GM18499 (cell line): Measurements from ENCODE around the gene RAB3B.

Experiments used
- ATAC-seq: cut with Tn5 transposase; IDR thresholded peaks from one replicate; pipeline ENCODE4 v1.9.1; 2021; ENCODE audit warnings: moderate number of reproducible peaks; ENCODE audit not compliant: insufficient read depth, unreplicated experiment

The RAB3B gene

DNA sequence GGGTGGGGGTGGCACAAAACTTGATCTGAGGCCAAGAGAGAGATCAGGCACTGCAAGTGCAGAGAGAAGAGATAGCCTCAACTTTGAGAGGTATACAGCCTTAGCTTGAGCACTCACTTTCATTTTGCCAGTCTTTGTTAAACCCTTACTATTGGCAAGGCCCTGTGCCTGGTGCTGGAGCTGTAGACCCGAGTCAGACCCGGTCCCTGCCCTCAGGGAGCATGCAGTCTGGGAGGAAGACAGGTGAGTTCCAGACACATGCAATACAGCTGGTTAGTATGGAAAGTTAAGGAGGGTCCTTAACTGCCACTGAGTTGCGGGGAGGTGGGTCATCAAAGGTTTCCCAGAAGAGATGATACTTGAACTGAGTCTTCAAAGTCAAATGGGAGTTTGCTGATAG is 31.7 kb downstream of the RAB3B start:
- ATAC-seq, result no peak

DNA sequence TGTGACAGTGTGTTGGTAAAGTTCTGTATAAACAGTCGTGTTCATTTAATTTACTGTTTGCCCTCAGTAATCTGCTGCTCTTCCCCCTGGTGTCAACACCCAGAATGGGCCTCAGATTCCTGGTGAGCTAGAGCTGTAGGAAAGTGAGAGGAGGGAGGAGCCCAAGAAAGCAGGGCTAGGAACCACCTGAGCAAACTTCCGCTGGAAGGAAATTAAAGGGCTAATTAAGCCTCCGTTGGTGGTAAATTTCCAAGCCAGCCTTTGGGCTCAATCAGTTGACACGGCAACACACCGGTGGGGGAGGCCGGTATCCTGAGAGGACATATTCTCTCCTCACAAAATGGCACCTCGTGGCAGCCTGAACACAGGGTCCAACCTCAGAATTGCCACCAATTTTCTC is 32.9 kb downstream of the RAB3B start:
- ATAC-seq, result no peak

DNA sequence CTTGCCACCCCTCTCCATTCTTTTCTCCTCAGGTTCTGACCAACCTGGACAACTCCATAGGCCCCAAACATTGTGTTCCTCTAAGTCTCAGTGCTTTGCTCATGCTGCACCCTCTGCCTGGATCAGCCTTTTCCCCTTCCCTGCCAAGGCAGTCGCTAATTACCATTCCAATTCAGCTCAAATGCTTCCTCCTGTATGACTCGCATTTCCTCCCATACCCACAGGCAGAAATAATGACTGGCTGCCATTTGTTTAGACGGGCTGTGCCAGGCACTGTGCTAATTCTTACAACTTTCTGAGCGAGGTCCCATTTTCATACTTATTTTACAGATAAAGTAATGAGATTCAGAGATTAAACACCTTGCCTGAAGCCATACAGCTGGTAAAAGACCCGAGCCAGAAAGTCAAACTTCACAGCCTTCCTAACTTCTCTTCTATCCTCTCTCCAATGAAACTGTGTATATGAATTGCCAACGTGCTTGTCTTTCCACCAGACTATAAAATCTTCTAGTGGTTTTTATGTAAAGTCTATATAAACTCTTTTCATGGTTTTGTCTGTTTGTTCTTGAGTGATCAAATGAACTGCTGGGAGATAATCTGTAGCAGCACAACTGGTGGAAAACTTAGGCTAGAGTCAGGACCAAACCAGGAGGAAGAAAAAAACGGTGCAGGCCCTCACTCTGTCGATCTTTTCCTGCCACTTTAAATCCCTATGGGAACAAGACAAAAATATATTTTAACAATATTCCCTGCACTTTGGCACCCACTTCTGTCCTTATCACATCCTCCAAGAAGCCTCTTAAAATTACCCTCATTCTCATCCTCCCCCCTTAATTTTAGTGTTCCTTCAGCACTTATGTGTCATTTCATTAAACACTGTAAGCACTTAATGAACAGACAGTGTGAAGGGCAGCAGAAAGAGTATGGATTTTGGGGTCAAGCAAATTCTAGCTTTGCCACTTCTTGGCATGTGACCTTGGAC is 33.7 kb downstream of the RAB3B start:
- ATAC-seq, result no peak

DNA sequence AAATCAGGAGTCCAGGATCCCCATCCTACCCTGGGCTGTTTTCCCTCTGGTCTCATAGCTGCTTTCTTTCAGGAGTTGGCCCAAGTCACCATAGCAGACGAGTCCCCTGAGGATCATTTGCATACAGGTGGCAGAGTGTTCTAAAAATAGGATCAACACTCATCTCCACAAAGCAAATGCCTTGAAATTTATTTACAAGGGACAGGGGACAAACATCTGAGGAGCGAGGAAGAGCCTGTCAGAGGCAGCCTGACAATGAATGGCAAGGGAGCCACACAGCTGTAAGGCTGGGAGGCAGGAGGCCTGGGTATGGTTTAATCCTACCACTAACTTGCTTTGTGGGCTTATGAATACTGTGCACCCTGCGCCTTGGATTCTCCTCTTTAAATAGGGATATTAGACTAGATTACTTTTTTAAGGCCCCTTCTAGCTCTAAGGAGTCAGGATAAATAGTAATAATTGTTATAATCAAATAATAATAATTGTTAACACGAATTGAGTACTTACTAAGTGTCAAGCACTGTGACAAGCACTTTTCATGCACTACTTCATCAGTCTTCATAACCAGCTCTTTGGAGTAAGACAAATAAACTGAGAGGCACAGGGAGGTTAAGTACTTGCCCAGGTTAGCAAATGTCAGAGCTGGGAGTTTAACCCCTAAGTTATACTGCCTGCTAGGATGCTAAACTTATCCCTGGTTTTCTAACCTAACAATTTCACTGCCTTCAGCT is 34.5 kb downstream of the RAB3B start:
- no peak for ATAC-seq

DNA sequence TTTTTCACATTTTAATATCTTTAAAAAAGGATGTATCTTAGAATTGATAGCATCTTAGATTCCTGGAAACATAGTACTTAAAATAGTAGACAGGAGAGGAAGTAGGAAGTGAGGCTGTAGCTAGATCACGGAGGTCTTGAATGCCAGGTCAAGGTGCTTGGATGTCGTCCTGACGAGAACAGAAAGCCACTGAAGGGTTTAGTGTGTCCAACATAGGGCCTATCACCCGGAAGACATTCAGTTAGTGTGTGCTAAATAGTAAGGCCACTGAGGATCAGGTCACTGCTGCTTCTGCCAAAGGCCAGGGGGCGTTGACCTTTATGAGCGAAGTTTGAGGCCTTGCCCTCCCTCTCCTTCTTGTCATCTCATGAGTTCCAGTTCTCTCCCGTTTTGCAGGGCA is 35.7 kb downstream of the RAB3B start:
- no peak for ATAC-seq

DNA sequence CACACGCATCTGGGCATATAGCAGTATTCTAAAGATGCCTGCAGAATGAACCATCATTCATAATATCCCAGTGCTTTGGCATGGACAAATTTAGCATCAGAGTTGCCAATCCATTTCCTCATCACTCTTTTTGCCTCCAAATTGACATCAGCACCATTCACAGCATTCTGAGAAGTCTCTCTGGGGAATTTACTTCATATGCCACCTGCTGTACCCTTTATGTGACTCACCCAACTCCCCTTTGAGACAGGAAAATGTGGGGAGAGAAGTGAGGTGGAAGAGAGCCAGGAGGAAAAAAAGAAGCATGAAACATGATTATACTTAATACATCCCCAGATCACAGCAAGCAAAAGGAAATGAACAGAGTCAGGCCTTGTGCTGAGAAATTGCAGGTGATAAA is 37.4 kb downstream of the RAB3B start:
- ATAC-seq, result no peak

DNA sequence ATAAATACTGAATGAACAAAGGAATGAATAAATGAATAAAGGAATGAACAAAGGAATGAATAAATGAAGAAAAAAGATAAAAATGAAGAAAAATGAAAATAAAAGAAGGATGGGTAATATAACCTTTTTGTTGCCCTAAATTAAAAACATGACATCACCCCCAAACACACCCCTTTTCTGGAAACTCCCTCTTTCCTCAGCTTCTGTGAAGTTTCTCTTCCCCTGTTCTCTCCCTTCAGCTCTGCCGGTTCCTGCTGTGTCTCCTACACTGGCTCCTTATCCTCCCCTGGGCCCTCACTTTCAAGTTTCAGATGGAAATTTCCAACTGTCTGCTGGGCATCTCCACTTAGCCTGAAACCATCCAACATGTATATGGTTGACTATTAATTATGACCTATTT is 37.9 kb downstream of the RAB3B start:
- no peak for ATAC-seq

DNA sequence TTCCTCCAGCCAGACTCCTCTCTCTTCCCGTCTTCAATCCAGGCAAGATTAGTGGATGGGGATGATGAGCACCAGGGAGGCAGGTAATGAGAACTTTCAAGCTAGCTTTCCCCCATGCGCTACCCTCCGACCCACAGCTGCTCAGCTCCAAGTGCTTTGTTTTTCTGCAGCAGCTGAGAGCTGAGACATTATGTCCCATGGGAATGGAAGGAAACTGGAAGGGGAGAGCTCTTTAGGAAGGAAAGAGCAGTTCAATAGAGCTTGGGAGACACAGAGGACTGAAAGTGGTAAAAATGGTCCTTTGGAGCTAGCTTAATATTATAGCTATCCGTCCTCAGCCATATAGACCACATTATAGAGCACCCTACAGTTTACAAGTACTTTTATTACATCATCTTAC is 39.8 kb downstream of the RAB3B start:
- no peak for ATAC-seq

DNA sequence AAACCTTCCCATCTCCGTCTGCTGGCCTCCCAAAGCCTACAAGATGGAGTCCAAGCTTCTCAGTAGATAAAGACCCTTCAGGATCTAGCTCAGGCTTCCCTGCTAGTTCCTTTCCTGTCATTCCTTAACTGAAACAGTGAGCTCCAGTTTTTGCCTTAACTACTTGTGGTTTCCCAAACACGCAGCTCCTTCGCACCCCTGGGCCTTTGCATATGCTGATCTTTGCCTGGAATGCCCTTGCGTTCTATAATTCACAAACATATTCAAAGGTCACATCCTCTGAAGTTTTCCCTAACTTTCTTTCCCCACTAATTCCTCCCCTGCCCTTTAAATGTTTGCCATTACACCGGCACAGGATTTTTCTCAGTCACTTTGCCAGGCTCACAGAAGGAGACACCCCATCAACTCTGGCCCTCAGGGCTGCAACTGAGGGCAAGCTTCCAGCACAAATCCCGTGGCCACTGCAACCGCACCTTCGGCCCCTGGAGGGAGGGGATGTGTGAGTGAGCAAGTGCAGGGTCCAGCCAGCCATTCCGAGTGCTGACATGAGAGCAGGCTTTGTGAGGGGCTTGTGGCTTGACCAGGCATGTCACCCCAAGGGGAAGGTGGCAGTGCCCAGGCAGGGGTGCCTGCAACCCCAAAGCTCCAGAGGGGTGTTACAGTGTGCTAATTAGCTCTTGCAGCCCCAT is 41.3 kb downstream of the RAB3B start:
- ATAC-seq, result no peak

DNA sequence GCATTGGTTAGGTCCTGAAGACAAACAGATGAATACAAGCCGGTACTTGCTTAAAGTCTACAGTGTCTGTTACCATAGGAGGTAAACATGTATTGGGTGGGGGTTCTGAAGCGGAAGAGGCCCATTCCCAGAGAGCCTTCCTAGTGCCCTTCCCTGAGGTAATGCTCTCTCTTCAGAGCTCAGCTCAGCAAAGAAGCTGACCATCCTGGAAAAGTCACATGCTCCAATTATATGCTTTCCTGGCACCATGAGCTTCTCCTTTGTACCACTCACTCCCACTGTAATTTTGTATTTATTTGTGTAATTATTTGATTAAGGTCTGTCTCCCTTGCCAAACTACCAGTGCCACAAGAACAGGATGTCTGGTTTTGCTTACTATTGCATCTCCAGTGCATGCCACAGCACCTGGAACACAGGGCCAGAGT is 42.0 kb downstream of the RAB3B start:
- no peak for ATAC-seq

DNA sequence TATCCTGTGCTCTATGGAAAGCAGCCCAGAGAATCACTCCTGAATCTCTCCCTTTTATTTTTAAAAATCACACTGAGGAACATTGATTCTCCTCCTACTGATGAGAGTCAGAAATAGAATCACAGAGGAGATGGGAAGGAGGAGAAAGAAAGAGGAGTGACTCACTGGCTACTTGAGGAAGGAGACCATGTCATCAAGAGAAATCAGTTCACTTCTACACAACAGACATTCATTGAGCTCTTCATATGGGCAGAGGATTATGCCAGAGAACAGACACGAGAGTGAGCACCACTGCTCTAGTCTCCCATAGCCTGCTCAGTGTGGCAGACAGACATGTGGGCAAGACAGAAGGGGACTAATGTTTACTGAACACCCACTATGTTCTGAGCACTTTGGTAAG is 44.2 kb downstream of the RAB3B start:
- ATAC-seq, result no peak

DNA sequence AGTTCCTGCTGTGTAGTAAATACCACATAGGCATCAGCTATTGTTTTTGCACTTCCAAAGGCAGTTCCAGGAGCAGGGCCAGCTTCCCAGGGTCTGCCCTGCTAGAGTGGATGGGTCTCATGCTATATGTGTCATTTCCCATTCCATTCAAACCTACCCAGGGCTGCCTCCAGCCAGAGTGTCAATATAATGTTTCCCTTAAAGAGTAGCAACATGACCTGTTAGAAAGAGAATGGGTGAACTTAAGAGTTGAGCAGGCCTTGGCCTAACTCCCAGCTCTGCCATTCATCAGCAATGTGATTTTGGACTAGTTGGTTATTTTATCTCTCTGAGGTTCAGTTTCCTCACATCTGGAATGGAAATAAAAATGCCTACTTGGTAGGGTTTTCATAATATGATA is 44.9 kb downstream of the RAB3B start:
- ATAC-seq, result no peak

DNA sequence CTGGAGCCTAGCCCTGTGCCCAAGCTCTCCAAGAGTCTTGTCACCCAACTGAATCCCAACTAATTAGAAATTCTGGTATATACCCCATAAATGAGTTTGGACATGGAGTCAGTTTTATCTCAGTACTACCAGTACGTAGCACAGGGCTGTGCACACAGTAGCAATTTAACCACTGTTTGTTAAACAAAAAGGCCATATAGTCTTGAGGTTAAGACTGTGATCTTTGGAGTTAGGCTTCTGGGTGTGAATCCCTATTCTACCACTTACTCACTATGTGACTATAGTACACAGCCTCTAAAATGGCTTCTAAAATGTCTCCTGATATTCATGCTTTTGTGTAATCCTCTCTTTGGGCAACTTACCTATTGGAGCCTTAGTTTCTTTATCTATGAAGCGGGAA is 48.2 kb downstream of the RAB3B start:
- no peak for ATAC-seq

DNA sequence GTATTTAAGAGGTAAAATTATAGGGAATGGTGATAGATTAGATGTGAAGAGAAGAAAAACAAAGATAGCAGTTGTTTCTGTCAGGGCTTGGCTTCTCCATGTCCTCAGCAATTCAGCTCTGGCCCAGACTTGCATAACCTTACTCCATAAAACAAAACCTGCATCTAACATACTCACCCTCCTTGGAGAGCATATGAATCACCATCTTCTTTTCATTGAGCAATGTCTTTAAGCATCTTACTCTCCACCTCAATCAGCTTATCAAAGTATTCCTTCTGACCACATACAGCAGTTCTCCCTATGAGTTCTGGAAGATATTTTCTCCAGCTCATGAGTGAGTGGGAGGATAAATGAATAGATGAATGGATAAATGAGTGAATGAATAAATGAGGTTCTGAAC is 49.0 kb downstream of the RAB3B start:
- ATAC-seq, result no peak

DNA sequence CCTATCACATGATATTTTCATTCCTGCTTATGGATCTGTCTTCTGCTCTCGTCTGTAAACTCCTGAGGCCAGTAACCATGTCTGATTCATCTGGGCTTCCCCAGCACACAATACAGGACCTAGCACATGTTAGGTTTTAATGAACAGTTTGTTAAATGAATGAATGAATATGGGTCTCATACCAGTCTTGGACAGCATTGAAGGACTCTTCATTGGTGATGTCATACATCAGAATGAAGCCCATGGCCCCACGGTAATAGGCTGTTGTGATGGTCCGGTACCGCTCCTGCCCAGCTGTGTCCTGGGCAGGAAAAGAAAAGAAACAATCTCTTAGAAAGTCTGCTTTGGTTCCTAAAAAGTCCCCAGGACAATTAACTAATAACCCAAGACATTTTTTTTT is 53.4 kb downstream of the RAB3B start:
- no peak for ATAC-seq

DNA sequence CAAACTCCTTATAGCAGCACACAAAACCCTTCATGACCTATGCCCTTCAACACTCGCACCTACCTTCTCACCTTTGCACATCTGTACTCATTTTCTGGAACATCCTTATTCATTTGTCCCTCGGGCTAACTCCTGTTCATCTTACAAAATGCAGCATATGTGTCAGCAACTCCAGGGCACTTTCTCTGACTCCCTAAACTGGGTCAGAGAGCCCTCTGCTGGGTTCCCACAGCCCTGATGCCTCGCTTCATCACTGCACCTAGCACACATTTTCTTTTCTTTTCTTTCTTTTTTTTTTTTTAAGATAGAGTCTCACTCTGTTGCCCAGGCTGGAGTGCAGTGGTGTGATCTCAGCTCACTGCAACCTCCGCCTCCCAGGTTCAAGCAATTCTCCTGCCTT is 54.0 kb downstream of the RAB3B start:
- no peak for ATAC-seq

DNA sequence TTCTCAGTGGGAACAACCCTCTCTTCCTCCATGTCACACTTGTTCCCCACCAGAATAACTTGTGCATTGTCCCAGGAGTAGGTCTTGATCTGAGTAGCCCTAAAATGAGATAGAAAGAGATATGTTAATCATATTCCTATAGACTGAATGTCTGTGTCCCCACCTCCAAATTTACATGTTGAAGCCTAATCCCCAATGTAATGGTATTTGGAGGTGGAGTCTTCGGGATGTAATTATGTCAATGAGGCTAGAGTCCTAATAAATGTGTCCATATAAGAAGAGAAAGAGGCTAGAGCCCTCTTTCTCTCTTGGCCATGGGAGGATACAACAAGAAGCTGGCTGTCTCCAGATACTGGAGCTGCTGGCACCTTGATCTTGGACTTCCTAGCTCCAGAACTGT is 57.2 kb downstream of the RAB3B start:
- no peak for ATAC-seq

DNA sequence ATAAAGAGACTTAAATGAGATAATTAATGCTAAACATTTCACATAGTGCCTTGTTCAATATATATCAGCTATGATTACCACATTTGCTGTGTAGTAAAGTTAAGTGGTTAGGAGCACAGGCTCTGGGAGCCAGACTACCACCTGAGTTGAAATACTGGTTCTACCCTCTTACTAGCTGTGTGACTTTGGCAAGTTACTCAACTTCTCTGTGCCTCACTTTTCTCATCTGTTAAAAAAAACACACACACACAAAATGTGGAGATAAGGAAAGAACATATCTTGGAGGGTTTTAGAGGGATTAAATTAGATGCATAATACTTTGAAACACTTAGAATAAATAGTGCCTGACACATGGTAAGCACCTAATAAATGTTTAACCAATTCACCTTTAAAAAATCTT is 60.2 kb downstream of the RAB3B start:
- no peak for ATAC-seq

DNA sequence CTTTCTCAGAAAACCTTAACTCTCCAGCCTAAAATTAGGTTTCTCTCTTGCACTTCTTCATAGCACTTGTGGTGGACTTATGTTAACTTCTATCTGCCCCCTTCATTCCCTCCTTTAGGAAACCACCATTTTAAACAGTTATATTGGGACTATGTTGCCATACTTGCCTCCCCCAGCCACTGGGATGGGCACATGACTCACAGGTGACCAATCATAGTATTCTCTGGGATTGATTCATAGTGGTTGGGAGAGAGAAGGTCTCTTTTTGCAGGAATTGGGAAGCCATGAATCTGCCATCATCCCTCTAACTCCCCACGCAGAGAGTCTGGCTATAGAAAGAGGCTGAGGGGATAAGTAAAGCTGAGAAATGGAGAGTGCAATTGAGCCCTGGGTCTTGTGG is 61.6 kb downstream of the RAB3B start:
- no peak for ATAC-seq

DNA sequence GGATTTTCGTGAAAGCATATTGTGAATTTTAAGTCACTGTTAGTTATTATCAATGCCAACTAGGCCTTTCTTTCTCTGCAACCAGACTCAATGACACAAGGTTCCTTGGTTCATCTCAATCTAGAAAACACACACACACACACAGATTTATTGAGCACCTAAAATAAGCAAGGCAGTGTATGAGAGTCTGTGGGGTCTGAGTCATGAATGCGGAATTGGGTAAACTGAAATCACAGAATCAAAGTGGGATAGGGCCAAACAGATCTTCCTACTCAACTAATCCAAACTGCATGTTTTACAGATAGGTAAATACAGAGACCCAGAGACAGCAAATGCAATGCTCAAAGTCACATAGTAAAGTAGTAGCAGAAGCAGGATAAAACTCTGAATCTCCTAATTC is 63.5 kb downstream of the RAB3B start:
- no peak for ATAC-seq

DNA sequence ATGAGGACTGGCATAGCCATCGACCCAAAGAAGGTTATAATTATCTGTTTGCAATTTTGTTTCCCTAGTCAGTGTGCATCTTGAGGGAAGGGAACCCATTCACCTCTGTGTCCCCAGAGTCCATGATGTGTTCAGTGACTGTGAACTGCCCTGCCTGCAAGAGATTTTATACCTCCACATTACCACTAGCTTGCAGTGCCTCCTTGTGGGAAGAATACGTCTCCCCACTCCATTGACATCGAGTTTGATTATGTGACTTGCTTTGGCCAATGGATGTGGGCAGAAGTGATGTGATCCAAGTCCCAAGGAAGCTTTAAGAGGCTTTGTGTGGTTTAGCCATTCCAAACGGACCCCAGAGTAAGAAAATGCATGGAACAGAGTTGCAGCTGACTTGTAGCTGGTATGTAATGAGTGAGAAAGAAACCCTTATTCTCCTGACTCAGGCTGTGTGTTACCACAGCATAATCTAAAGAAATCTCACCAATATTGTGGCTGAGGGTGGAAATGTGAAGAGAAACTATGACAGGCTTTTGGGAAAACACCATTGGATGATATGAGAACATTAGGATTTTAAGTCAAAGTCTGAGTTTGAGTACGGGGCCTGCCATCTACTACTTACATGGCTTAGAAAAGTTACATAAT is 64.2 kb downstream of the RAB3B start:
- ATAC-seq, result no peak
